Gastrocnemius medialis (tissue), 4 donors: ENCODE results near the gene GADD45B. TPM values are rescaled to one million over a fixed set of nuclear protein-coding genes. Genes with fewer than 3 reads are reported as not detected.

ENCODE experiments used
- ATAC-seq, 2 donors: fragments of 150-250 bp; one replicate each; pipeline ENCODE4 v1.9.1; 2016
- DNase-seq, 2 donors: peaks; one replicate each; pipeline ENCODE4 v3.0.0-alpha.2; 2019
- H3K27ac ChIP-seq, 4 donors: fragments of 200-600 bp; sonication (generic); 1 replicate in 1 of 4; 2 replicates in 3 of 4; pipeline ENCODE4 v1.5.1; 2016 to 2018; ENCODE audit warnings: mild to moderate bottlenecking in 2 of 4, moderate library complexity in 1 of 4
- H3K27me3 ChIP-seq, 3 donors: fragments of 200-600 bp; sonication (generic) in 2 of 3; 1 replicate in 1 of 3; 2 replicates in 2 of 3; pipeline versions ENCODE4 v1.5.1 to v1.6.0; 2016 to 2019; ENCODE audit warnings: mild to moderate bottlenecking in 1 of 3, moderate library complexity in 1 of 3
- H3K36me3 ChIP-seq, 2 donors: fragments of 200-600 bp; sonication (generic) in 1 of 2; one replicate each; pipeline ENCODE4 v1.5.1; 2017 to 2018
- H3K4me1 ChIP-seq, 2 donors: fragments of 200-600 bp; sonication (generic) in 1 of 2; one replicate each; pipeline ENCODE4 v1.5.1; 2016 to 2017; ENCODE audit warnings: mild to moderate bottlenecking in 2 of 2
- H3K4me3 ChIP-seq, 4 donors: fragments of 200-600 bp; sonication (generic) in 3 of 4; 1 replicate in 1 of 4; 2 replicates in 3 of 4; pipeline ENCODE4 v1.5.1; 2016 to 2019; ENCODE audit warnings: mild to moderate bottlenecking in 2 of 4
- H3K9me3 ChIP-seq, 3 donors: fragments of 200-600 bp; sonication (generic) in 2 of 3; 1 replicate in 1 of 3; 2 replicates in 2 of 3; pipeline ENCODE4 v1.5.1; 2016 to 2019
- POLR2A ChIP-seq, 2 donors: fragments of 450-650 bp; IDR thresholded peaks; one replicate each; pipeline ENCODE4 v1.6.1; 2017; ENCODE audit warnings: antibody characterized with exemption in 2 of 2, mild to moderate bottlenecking in 2 of 2, moderate library complexity in 2 of 2
- in situ Hi-C, 4 donors: fragments of 200-750 bp; cut with MboI; loops; one replicate each; pipeline versions ENCODE4 v1.15.0 to v1.8.0; 2017; ENCODE audit warnings: low sequenced_read_pairs in 4 of 4
- intact Hi-C: fragments of 100-400 bp; cut with DNase I; formaldehyde crosslinking; loops from one replicate; pipeline ENCODE4 v1.15.1; 2023; ENCODE audit warnings: low total_unique reads
- total RNA-seq, 4 donors: library from RNA; depleted of rRNA; stranded (reverse); fragments of >200 nt; gene quantifications; one replicate each; pipeline versions ENCODE4 v1.1.0 to v1.2.3, GENCODE V29; 2016
- TF ChIP-seq, protein P1 (sequence below), 5 experiments: fragments of 450-650 bp in 3 of 5; fragments of 200-600 bp in 2 of 5; sonication (generic) in 2 of 5; IDR thresholded peaks in 4 of 5; conservative IDR thresholded peaks in 1 of 5; 1 replicate in 4 of 5; 2 replicates in 1 of 5; pipeline ENCODE4 v1.5.1; 2016 to 2019; ENCODE audit warnings: antibody characterized with exemption in 5 of 5, mild to moderate bottlenecking in 3 of 5, moderate library complexity in 3 of 5

Gene GADD45B
- total RNA-seq, 4 donors from 2014 or later, result 32.2 to 48.7 (median 41.7) TPM

DNA sequence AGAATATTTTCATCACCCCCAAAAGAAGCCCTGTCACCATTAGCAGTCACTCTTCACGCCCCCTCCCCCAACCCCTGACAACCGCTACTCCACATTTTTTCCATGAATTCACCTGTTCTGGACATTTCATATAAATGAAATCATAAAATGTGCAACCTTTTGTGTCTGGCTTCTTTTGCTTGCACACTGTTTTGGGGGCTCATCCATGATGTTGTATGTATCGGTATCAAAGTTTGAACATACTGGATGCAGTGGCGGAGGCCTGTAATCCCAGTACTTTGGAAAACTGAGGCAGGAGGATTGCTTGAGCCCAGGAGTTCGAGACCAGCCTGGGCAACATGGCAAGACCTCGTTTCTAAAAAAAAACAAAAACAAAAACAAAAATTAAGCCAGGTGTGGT lies 7.2 kb downstream of the GADD45B start:
- intact Hi-C loops (no loop called here), in situ Hi-C loops (no loop called here)
- Histone ChIP-seq H3K9me3 (no peaks in the 10 kb centered on the region), H3K27ac (no peak overlapping the region), H3K27me3 (no peaks in the 10 kb centered on the region), H3K4me1 (peaks cover 12 to 15% of the 10 kb centered on the region in 2 donors), H3K4me3 (no peak overlapping the region), H3K36me3 (no peaks in the 10 kb centered on the region)
- no peak for TF ChIP-seq POLR2A (IDR thresholded peaks at IDR 0.05)
- TF ChIP-seq, protein P1, sequence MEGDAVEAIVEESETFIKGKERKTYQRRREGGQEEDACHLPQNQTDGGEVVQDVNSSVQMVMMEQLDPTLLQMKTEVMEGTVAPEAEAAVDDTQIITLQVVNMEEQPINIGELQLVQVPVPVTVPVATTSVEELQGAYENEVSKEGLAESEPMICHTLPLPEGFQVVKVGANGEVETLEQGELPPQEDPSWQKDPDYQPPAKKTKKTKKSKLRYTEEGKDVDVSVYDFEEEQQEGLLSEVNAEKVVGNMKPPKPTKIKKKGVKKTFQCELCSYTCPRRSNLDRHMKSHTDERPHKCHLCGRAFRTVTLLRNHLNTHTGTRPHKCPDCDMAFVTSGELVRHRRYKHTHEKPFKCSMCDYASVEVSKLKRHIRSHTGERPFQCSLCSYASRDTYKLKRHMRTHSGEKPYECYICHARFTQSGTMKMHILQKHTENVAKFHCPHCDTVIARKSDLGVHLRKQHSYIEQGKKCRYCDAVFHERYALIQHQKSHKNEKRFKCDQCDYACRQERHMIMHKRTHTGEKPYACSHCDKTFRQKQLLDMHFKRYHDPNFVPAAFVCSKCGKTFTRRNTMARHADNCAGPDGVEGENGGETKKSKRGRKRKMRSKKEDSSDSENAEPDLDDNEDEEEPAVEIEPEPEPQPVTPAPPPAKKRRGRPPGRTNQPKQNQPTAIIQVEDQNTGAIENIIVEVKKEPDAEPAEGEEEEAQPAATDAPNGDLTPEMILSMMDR (IDR thresholded peaks at IDR 0.05 in 4 of 5, conservative IDR thresholded peaks at IDR 0.05 in 1 of 5), result no peak
- no peak for DNase-seq
- ATAC-seq, result no peak

DNA sequence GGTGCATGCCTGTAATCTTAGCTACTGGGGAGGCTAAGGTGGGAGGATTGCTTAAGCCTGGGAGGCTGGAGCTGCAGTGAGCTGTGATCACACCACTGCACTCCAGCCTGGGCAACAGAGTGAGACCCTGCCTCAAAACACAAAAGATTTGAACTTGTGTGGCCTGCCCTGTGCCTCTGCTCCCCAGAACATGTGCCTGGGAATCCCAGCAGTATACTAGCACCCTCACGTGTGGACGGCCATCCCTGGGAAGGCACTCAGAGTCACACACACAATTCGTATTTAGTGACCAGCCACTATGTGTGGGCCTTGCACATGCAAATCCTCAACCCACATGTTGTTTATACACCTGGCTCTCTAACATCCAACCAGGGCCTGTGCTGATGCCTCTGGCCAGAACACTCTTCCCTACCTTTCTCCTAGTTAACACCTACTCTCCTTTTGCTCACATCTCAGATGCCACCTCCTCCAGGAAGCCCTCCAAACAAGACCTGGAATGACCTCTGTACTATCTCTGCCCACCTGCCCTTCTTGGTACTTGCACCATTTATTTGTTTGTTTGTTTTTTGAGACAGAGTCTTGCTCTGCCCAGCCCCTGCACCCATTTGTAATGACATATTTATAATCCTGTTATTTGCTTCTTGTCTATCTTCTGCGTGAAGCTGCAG lies 7.7 kb downstream of the GADD45B start:
- H3K27ac ChIP-seq, result no peak overlapping the region
- no peak for ATAC-seq
- no peak overlapping the region for H3K4me3 ChIP-seq
- no peaks in the 10 kb centered on the region for H3K36me3 ChIP-seq
- no peak for TF ChIP-seq POLR2A (IDR thresholded peaks at IDR 0.05)
- TF ChIP-seq, protein P1 (IDR thresholded peaks at IDR 0.05 in 4 of 5, conservative IDR thresholded peaks at IDR 0.05 in 1 of 5), result no peak
- DNase-seq, result no peak
- intact Hi-C loops (no loop called here), in situ Hi-C loops (no loop called here)
- no peaks in the 10 kb centered on the region for H3K27me3 ChIP-seq
- no peaks in the 10 kb centered on the region for H3K9me3 ChIP-seq
- H3K4me1 ChIP-seq, result peaks cover 6 to 14% of the 10 kb centered on the region in 2 donors

DNA sequence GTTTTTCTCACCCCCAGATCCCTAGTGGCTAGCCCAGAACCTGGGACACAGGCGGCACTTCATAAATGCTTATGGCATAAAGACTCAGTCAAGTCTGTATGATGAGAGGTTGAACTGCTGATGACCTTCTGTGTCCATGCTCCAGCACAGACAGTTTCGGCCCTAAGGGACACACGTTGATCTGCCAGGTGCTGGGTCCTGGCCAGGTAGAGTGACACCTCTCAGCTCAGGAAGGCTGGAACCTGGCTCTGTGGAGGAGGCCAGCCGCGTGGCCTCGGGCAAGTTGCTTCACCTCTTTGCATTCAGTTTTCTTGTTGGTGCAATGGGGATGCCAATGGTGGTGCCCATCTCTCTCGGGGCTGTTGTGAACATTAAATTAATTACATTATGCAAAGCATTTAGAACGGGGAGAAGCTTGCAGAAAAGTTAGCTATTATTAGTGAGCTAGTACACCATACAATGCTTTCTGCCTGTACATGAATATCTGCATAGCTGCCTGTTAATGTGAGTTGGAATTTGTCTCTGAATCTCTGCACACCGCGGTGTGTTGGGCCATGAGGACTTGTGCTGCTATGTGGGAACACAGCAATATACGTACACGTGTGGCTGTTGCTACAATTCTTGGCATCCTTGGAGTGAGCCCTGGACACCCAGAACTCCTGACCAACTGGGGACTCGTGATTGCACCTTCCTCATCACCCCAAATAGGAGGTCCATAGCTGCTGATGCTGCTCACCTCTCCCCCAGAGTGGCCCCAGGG lies 8.4 kb downstream of the GADD45B start:
- Histone ChIP-seq H3K36me3 (no peaks in the 10 kb centered on the region), H3K4me3 (no peak overlapping the region), H3K9me3 (no peaks in the 10 kb centered on the region), H3K27ac (no peak overlapping the region), H3K4me1 (peaks cover 1 to 7% of the 10 kb centered on the region in 2 donors), H3K27me3 (no peaks in the 10 kb centered on the region)
- in situ Hi-C loops, result no loop called here
- no peak for TF ChIP-seq POLR2A (IDR thresholded peaks at IDR 0.05)
- TF ChIP-seq, protein P1 (IDR thresholded peaks at IDR 0.05 in 4 of 5, conservative IDR thresholded peaks at IDR 0.05 in 1 of 5), result no peak
- ATAC-seq (no peak), DNase-seq (no peak)
- intact Hi-C loops, result no loop called here

DNA sequence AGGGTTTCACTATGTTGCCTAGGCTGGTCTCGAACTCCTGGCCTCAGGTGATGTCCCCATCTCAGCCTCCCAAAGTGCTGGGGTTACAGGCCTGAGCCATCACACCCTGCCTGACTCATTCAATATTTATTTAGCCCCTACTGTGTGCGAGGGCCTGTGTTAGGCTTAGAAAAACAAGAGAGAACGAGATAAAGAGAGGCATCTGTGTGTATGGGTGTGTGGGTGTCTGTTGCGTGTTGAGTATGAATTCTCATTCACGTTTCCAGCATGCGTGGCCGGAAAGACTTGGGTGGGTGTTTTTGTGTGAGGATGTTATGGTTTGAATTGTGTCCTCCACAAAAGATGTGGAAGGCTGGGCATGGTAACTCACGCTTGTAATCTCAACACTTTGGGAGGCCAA lies 9.5 kb downstream of the GADD45B start:
- Histone ChIP-seq H3K4me1 (peaks cover 7 to 17% of the 10 kb centered on the region in 2 donors), H3K9me3 (no peaks in the 10 kb centered on the region), H3K27me3 (no peaks in the 10 kb centered on the region), H3K27ac (no peak overlapping the region), H3K36me3 (no peaks in the 10 kb centered on the region), H3K4me3 (no peak overlapping the region)
- intact Hi-C loops (no loop called here), in situ Hi-C loops (no loop called here)
- no peak for TF ChIP-seq POLR2A (IDR thresholded peaks at IDR 0.05)
- TF ChIP-seq, protein P1 (IDR thresholded peaks at IDR 0.05 in 4 of 5, conservative IDR thresholded peaks at IDR 0.05 in 1 of 5), result no peak
- DNase-seq, result no peak
- ATAC-seq, result no peak
